Keratinocyte (primary cell): ENCODE results near the gene RNF144A. TPM values are rescaled to one million over a fixed set of nuclear protein-coding genes. Genes with fewer than 3 reads are reported as not detected.

ENCODE experiments used
- DNase-seq: peaks from one replicate; pipeline ENCODE4 v3.0.0-alpha.2; 2011; ENCODE audit warnings: low read depth, missing footprints, low spot score
- FAIRE-seq: peaks from 2 replicates; lab custom pipeline; 2011; peaks lifted over from hg19 to GRCh38; lab: Jason Lieb, UNC
- H2AFZ ChIP-seq: 2 replicates; pipeline ENCODE4 v1.6.0; 2012; ENCODE audit warnings: low read length, control low read depth, inconsistent platforms; ENCODE audit not compliant: control insufficient read depth
- H3K27ac ChIP-seq: 2 replicates; pipeline ENCODE4 v1.5.1; 2011; ENCODE audit warnings: low read length; ENCODE audit not compliant: control insufficient read depth, insufficient read depth
- H3K27me3 ChIP-seq: 3 replicates; pipeline ENCODE4 v1.6.0; 2011; ENCODE audit warnings: low read length; ENCODE audit not compliant: control insufficient read depth, insufficient read depth; ENCODE audit errors: extremely low read depth
- H3K36me3 ChIP-seq, 2 experiments: 2 replicates in 1 of 2; 3 replicates in 1 of 2; pipeline ENCODE4 v1.5.1; 2011; ENCODE audit warnings: low read length in 2 of 2, mild to moderate bottlenecking in 1 of 2; ENCODE audit not compliant: control insufficient read depth in 2 of 2, insufficient read depth in 2 of 2; ENCODE audit errors: extremely low read depth in 1 of 2
- H3K4me1 ChIP-seq: 3 replicates; pipeline ENCODE4 v1.5.1; 2011; ENCODE audit warnings: low read length; ENCODE audit not compliant: control insufficient read depth, insufficient read depth; ENCODE audit errors: extremely low read depth
- H3K4me2 ChIP-seq: 3 replicates; pipeline ENCODE4 v1.6.0; 2011; ENCODE audit warnings: low read depth, low read length; ENCODE audit not compliant: control insufficient read depth, insufficient read depth; ENCODE audit errors: extremely low read depth
- H3K4me3 ChIP-seq, 3 experiments: fragments of 200-600 bp in 1 of 3; sonication (generic) in 1 of 3; 2 replicates in 2 of 3; 3 replicates in 1 of 3; pipeline ENCODE4 v1.5.1; 2011 to 2016; ENCODE audit warnings: low read length in 3 of 3, mild to moderate bottlenecking in 3 of 3, control low read depth in 2 of 3, inconsistent platforms in 1 of 3, low read depth in 1 of 3, mixed read lengths in 1 of 3, mixed run types in 1 of 3, moderate library complexity in 1 of 3; ENCODE audit not compliant: control insufficient read depth in 2 of 3, insufficient read depth in 2 of 3; ENCODE audit errors: extremely low read depth in 1 of 3
- H3K79me2 ChIP-seq: 2 replicates; pipeline ENCODE4 v1.6.0; 2012; ENCODE audit warnings: low read length; ENCODE audit not compliant: control insufficient read depth, insufficient read depth
- H3K9ac ChIP-seq: 3 replicates; pipeline ENCODE4 v1.6.0; 2011; ENCODE audit warnings: low read length; ENCODE audit not compliant: control insufficient read depth, insufficient read depth; ENCODE audit errors: extremely low read depth
- H3K9me1 ChIP-seq: 3 replicates; pipeline ENCODE4 v1.6.0; 2011; ENCODE audit warnings: low read length; ENCODE audit not compliant: control insufficient read depth, insufficient read depth; ENCODE audit errors: extremely low read depth
- H3K9me3 ChIP-seq: 2 replicates; pipeline ENCODE4 v1.5.1; 2012; ENCODE audit warnings: low read depth, low read length; ENCODE audit not compliant: control insufficient read depth
- H4K20me1 ChIP-seq: 3 replicates; pipeline ENCODE4 v1.6.0; 2011; ENCODE audit warnings: low read length; ENCODE audit not compliant: control insufficient read depth, insufficient read depth; ENCODE audit errors: extremely low read depth
- CTCF ChIP-seq, 3 experiments: IDR thresholded peaks in 1 of 3; conservative IDR thresholded peaks in 1 of 3; optimal IDR thresholded peaks in 1 of 3; 2 replicates in 2 of 3; 3 replicates in 1 of 3; pipeline versions ENCODE3 to v1.5.1; 2011; ENCODE audit warnings: low read length in 3 of 3, mild to moderate bottlenecking in 3 of 3, moderate library complexity in 2 of 3, control low read depth in 1 of 3, inconsistent platforms in 1 of 3; ENCODE audit not compliant: insufficient read depth in 2 of 3; ENCODE audit errors: extremely low read depth in 1 of 3
- EZH2 ChIP-seq: IDR thresholded peaks from one replicate; pipeline ENCODE4 v1.6.1; 2012; ENCODE audit warnings: inconsistent platforms, mild to moderate bottlenecking, low read length, moderate library complexity
- dilution Hi-C: fragments of 300-500 bp; cut with MboI; formaldehyde crosslinking; loops from one replicate; pipeline ENCODE4 v1.7.0; 2020; ENCODE audit warnings: low sequenced_read_pairs; ENCODE audit not compliant: extremely low pct_ligation_motif_present
- polyA plus RNA-seq, 5 experiments: library from polyadenylated mRNA; depleted of rRNA in 3 of 5; stranded (reverse) in 3 of 5; stranded (forward) in 1 of 5; unstranded in 1 of 5; fragments of >200 nt; gene quantifications; 1 replicate in 1 of 5; 2 replicates in 3 of 5; 3 replicates in 1 of 5; pipeline versions ENCODE4 v1.2.1 to v1.2.3, GENCODE V29; 2011 to 2012; ENCODE audit warnings: missing spikeins in 2 of 5, low read depth in 1 of 5, low replicate concordance in 1 of 5

Gene RNF144A
- polyA plus RNA-seq, 1 donor (not counting 4 experiments of a cell fraction or from before 2014, with no cell fraction given): 1.4 TPM

GRCh38 chr2:6971502-6971901 lies 54.3 kb downstream of the RNF144A start:
- Histone ChIP-seq H3K4me3 (no peak overlapping the region), H3K9me3 (no peaks in the 10 kb centered on the region), H4K20me1 (no peaks in the 10 kb centered on the region), H3K36me3 (no peaks in the 10 kb centered on the region), H2AFZ (no peak overlapping the region), H3K27me3 (no peaks in the 10 kb centered on the region), H3K79me2 (no peaks in the 10 kb centered on the region), H3K4me1 (peaks cover 11% of the 10 kb centered on the region), H3K27ac (no peak overlapping the region), H3K9ac (no peak overlapping the region), H3K4me2 (no peak overlapping the region), H3K9me1 (no peaks in the 10 kb centered on the region)
- DNase-seq (no peak), FAIRE-seq (no peak)
- TF ChIP-seq EZH2 (no peak), CTCF (optimal IDR thresholded peaks at IDR 0.05 in 1 of 3, IDR thresholded peaks at IDR 0.05 in 1 of 3, conservative IDR thresholded peaks at IDR 0.05 in 1 of 3; ENCODE audit: extremely low read depth in 1 of 3, insufficient read depth in 2 of 3, low read length in 3 of 3) (no peak)
- dilution Hi-C loops: no loop called here

- H4K20me1 ChIP-seq: no peaks in the 10 kb centered on the region
- peaks cover 11% of the 10 kb centered on the region for H3K4me1 ChIP-seq
- dilution Hi-C loops: no loop called here
- H3K27ac ChIP-seq: no peak overlapping the region
- no peak overlapping the region for H3K9ac ChIP-seq
- no peaks in the 10 kb centered on the region for H3K36me3 ChIP-seq
- TF ChIP-seq CTCF (optimal IDR thresholded peaks at IDR 0.05 in 1 of 3, IDR thresholded peaks at IDR 0.05 in 1 of 3, conservative IDR thresholded peaks at IDR 0.05 in 1 of 3; ENCODE audit: extremely low read depth in 1 of 3, insufficient read depth in 2 of 3, low read length in 3 of 3) (no peak), EZH2 (no peak)
- no peak overlapping the region for H2AFZ ChIP-seq
- no peaks in the 10 kb centered on the region for H3K9me1 ChIP-seq
- FAIRE-seq (no peak), DNase-seq (no peak)
- no peak overlapping the region for H3K4me3 ChIP-seq
- H3K27me3 ChIP-seq: no peaks in the 10 kb centered on the region
- H3K9me3 ChIP-seq: no peaks in the 10 kb centered on the region
- no peaks in the 10 kb centered on the region for H3K79me2 ChIP-seq
- no peak overlapping the region for H3K4me2 ChIP-seq
These were observed 55.0 kb downstream of the RNF144A start for GRCh38 chr2:6972067-6972710.
